GM06990 (cell line): Measurements from ENCODE around the gene ODAD3.
"Not testable (repeated sequence)": the region's sequence is repeated elsewhere in the genome, so short reads cannot be mapped to it uniquely, and the experiment has no call there.

Experiments used
- DNase-seq: peaks from one replicate; pipeline ENCODE4 v3.0.0-alpha.2; 2011; ENCODE audit not compliant: insufficient read length; ENCODE audit errors: extremely low read depth
- H3K27me3 ChIP-seq: replicated peaks from 2 replicates; pipeline ENCODE4 v1.6.0; 2011; ENCODE audit warnings: low read length; ENCODE audit not compliant: control insufficient read depth, insufficient read depth
- H3K36me3 ChIP-seq: 2 replicates; pipeline ENCODE4 v1.5.1; 2011; ENCODE audit warnings: low read length; ENCODE audit not compliant: control insufficient read depth, insufficient read depth
- H3K4me3 ChIP-seq: replicated peaks from 2 replicates; pipeline ENCODE4 v1.5.1; 2011; ENCODE audit warnings: low read depth, mild to moderate bottlenecking, control low read depth, low read length
- CTCF ChIP-seq: IDR thresholded peaks from 2 replicates; pipeline ENCODE4 v1.5.1; 2011; ENCODE audit warnings: low read length, control low read depth, mild to moderate bottlenecking, inconsistent platforms; ENCODE audit not compliant: insufficient read depth, poor library complexity, severe bottlenecking

ODAD3 gene

GRCh38 chr19:11418094-11418548 lies 16.8 kb downstream of the ODAD3 start:
- no peak for TF ChIP-seq CTCF
- H3K4me3 ChIP-seq, result no peak overlapping the region
- H3K27me3 ChIP-seq, result peaks cover 2% of the 10 kb centered on the region; the same call in 1 of the 2 replicates
- H3K36me3 ChIP-seq, result no peaks in the 10 kb centered on the region
- DNase-seq, result no peak

GRCh38 chr19:11416346-11417052 lies 18.4 kb downstream of the ODAD3 start:
- TF ChIP-seq CTCF, result no peak
- H3K36me3 ChIP-seq, result no peaks in the 10 kb centered on the region

GRCh38 chr19:11414544-11414943 lies 20.4 kb downstream of the ODAD3 start:
- H3K36me3 ChIP-seq, result no peaks in the 10 kb centered on the region
- no peak for DNase-seq
- H3K27me3 ChIP-seq, result no peaks in the 10 kb centered on the region; the same call in 1 of the 2 replicates

More at GRCh38 chr19:11416346-11417052, 18.4 kb downstream of the ODAD3 start:
- no peak overlapping the region for H3K4me3 ChIP-seq
- no peak for DNase-seq
- H3K27me3 ChIP-seq, result peaks cover 2% of the 10 kb centered on the region; the same call in 1 of the 2 replicates

GRCh38 chr19:11410682-11411081 lies 24.2 kb downstream of the ODAD3 start:
- no peak overlapping the region for H3K4me3 ChIP-seq
- DNase-seq, result no peak
- TF ChIP-seq CTCF, result no peak
- no peaks in the 10 kb centered on the region for H3K36me3 ChIP-seq
- no peaks in the 10 kb centered on the region; the same call in 1 of the 2 replicates for H3K27me3 ChIP-seq

More at GRCh38 chr19:11414544-11414943, 20.4 kb downstream of the ODAD3 start:
- no peak overlapping the region for H3K4me3 ChIP-seq
- TF ChIP-seq CTCF, result no peak

GRCh38 chr19:11408591-11408990 lies 26.3 kb downstream of the ODAD3 start:
- DNase-seq, result no peak
- TF ChIP-seq CTCF, result no peak
- no peaks in the 10 kb centered on the region; the same call in 1 of the 2 replicates for H3K27me3 ChIP-seq
- H3K4me3 ChIP-seq, result no peak overlapping the region
- H3K36me3 ChIP-seq, result no peaks in the 10 kb centered on the region

GRCh38 chr19:11406703-11407236 lies 28.2 kb downstream of the ODAD3 start:
- H3K4me3 ChIP-seq, DNase-seq, H3K27me3 ChIP-seq, H3K36me3 ChIP-seq: not testable (repeated sequence)
